SH-SY5Y (cell line): ENCODE data around the gene CLDN16.

Source experiments
- GATA2 ChIP-seq: IDR thresholded peaks from 2 replicates; pipeline ENCODE4 v1.6.1; 2011; ENCODE audit warnings: mild to moderate bottlenecking, low read depth, low read length
- GATA3 ChIP-seq: IDR thresholded peaks from 2 replicates; pipeline ENCODE4 v1.6.1; 2011; ENCODE audit warnings: low read depth, mild to moderate bottlenecking, low read length, moderate library complexity

DNA sequence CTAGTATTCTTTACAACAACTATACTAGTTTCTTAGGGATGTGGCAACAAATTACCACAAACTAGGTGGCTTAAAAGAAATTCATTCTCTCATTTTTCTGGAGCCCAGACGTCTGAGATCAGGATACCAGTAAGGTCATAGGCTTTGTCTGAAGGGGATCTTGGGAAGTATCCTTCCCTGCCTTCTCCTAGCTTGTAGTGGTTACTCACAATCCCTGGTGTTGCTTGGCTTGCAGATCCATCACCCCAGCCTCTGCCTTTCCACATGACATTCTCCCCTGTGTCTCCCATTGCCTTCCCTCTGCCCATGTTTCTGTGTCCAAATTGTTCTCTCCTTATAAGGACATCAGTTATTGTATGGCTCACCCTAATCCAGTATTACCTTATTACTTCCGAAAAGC, 41.4 kb upstream of the CLDN16 start:
- no peak for TF ChIP-seq GATA2
- TF ChIP-seq GATA3, result no peak
